GM18873 (cell line): ENCODE measurements around the gene BORCS5.
"Not testable (repeated sequence)": the region's sequence is repeated elsewhere in the genome, so short reads cannot be mapped to it uniquely, and the experiment has no call there.

Experiments
- ATAC-seq: cut with Tn5 transposase; IDR thresholded peaks from one replicate; pipeline ENCODE4 v1.9.1; 2021; ENCODE audit warnings: mild to moderate bottlenecking, moderate library complexity, moderate number of reproducible peaks; ENCODE audit not compliant: unreplicated experiment, low FRiP score

Gene BORCS5

DNA sequence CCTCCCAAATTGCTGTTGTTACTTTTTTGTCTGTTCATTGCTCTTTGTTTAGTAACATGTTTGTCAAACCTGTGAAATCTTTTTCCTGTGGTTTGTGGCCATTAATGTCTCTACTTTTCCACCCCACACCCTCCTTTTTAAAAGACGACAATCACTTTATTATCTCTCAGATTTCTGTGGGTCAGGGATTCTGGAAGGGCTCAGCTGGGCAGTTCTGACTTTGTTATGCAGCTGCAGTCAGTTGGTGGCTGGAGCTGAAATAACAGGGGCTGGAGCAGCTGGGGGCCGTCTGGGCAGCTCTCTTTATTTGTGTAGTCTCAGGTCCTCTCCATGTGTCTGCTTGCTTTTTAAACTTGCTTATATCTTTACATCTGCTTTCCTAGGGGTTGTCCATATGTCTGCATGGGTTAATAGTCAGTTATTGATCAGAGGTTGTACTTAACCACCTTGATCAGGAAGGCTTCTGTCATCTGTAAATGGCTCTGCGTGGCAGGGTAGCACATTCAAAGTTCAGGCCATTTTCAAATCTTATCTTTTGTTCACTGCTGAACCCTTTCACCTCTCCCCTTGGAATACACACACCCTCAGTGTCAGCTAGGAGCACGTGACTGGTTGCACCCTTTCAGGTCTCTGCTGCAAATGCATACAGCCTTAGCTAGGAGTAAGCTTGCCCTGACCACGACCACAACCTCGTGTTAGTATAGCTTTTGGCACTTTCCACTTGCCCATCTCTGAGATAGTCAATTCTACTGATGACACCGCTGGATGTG, 27.9 kb downstream of the BORCS5 start:
- ATAC-seq = no peak

DNA sequence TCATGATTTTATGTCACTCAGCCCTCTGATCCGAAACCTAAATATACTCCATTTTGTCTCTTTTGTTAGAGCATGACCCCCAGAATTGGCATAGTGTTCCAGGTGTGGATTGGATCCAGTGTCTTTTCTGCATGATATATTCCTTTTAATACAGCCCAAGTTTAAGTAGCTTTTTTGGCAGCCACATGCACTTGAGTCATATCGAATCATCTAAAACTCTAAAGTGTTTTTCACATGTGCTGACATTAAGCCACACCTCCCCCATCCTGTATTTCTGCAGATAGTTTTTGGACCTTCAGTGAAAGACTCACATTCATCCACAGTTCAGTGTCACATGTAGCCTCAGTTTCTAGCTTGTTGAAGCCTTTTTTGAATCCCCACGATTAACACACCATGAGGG, 30.6 kb downstream of the BORCS5 start:
- ATAC-seq = no peak

DNA sequence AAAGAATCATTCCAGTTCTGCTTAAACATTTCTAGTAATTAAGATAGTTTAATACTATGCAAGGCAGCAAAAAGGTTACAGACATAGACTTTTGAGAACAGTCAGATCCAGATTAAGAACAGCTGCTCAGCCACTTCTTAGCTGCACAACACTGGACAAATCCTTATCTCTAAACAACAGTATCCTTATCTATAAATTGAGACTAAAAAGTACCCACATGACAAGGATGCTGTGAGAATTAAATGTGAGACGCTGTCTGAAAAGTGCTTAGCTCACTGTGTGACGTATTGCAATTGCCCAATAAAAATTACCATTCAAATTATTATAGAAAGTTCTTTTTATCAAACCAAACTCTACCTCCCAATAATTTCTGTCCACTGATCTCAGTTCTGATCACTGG, 35.5 kb downstream of the BORCS5 start:
- no peak for ATAC-seq

DNA sequence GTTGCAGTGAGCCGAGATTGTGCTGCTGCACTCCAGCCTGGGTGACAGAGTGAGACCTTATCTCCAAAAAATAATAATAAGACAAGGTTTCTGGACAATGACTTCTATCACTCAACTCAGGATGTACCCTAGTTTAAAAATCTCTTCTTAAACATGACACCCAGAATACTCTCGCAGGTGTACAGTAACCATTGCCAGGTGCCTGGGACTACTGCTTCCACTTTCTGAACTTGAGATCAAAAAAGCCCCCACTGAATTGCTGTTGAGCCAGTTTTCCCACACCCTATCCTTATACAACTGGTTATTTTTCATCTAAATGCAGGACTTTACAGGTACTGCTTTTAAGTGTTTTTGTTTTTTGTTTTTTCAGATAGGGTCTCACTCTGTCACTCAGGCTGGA, 36.3 kb downstream of the BORCS5 start:
- ATAC-seq = no peak

DNA sequence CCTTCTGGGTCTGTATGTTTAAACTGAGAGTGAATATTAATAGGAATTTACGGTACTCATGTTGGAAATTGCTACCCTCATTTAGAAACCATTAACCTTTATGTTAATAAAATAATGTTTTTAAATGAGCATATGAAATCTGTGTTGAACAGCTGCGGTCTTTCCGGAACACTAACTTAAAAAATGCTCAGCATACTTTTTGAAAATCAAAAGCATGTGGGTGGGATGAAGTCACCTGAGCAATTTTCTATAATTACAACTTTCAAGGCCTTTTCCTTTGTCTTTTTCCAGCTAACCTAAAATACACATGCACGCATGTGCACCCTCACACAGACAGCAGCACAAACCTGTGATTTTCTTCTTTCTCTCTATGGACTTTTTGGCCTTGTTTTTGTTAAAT, 39.8 kb downstream of the BORCS5 start:
- ATAC-seq = no peak

DNA sequence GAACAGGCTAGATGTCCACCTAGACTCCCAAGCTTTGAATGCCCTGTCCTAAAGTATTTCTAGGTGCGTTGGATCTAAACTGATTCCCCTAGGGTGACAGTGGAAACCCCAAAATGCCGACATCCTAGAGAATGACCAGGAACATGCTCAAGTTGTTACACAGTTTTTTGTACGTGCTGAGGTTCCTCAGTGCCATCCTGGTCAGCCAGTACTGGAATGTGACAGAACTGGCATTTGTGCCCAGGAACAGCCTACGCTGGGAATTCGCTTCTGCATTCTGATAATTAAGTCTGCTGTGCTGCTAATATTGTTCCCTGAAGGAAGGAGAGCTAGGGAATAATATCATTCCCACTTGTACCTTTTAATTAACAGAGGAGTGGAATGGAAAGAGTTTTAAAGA, 40.3 kb downstream of the BORCS5 start:
- no peak for ATAC-seq

DNA sequence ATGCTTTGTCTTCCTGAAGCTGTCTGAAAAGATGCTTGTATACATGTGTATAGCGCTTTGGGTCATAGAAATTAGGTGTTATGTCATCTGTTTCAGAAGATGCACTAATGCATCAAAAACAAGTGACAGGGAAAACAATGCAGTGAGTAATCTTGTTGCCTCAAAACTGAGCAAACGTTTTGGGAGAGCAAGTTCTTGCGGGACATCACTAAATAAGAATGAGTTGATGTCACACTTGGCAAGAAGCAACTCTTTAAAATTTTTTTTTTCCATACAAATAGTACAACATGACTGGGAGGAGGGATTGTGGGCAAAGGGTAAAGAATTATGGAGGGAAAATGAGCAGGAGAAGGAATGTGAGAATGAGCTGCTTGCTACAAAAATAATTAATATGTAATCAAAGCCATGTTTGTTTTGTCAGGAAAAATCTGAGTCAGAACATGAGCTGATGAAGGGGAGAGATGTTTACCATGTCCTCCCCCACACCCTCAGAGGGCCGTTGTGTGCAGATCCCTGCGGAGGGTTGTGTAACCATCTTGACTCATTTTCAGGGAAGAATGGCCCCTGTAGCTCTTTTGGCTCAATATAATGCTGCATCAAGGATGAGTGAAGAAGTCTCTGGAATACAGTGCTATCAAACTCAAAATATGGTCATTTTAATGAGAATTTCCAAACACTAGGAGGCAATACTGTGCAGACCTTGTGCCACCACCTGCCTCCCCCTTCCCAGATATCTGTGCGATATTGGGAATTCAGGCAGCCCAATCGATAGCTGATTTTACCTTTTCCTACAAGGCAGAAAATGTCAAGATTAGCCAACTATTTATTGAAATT, 41.4 kb downstream of the BORCS5 start:
- ATAC-seq = no peak

DNA sequence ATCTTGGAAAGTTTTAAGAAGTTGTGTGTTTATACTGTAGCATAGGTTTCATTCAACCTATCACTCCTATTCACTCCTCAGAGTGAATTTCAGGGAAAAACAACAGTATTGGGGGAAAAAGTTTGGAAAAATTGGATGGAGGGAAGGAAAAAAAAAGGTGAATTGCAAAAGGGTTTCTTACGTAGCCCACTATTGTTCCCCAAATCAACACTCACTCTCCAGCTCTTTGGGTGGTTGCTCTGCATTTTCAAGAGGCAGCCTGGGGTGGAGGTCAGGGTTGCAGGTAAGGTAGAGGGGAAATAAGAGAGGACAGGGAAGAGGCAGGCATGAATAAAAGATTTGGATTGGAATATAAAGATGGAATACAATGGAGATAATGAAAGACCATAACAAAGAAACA, 42.3 kb downstream of the BORCS5 start:
- no peak for ATAC-seq

DNA sequence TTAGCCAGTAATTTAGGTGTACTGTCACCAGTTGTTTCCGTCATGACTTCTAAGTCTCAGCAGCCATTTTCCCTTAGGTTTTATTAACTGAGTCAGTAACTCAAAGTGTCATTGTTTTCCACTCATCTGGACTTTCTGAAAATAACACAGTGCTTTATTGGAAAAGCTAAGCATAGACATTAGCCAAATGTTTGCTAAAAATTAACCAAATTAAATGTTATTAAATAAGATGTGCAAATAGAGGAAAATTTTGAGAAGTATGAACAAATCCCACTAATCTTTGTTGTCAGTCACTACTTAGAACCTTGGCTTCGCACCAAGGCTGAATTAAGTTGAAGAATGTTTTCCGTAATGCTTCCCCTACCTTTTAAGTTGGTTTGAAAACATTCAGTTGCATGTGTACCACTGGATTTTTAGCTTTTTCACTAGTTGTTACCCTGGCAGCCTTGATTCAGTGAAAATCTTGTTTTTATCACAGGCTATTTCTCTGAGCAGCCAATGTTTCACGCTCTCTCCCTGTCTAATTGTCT, 43.0 kb downstream of the BORCS5 start:
- no peak for ATAC-seq

DNA sequence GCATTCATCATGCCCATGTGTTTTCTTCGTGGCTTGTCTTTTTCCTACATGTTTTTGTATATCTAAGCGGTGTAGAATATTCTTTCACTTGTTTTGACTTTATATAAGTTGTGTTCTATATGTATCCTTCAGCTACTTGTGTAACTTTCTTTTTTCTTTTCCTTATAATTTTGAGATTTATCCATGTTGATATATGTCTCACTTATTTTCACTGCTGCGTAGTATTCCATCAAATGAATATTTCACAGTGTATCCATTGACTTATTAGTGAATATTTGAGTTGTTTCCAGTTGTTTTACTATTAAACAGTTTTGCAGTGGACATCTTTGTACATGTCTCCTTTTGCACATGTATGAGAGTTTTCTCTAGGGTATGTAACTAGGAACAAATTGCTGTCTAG, 43.9 kb downstream of the BORCS5 start:
- ATAC-seq = no peak

DNA sequence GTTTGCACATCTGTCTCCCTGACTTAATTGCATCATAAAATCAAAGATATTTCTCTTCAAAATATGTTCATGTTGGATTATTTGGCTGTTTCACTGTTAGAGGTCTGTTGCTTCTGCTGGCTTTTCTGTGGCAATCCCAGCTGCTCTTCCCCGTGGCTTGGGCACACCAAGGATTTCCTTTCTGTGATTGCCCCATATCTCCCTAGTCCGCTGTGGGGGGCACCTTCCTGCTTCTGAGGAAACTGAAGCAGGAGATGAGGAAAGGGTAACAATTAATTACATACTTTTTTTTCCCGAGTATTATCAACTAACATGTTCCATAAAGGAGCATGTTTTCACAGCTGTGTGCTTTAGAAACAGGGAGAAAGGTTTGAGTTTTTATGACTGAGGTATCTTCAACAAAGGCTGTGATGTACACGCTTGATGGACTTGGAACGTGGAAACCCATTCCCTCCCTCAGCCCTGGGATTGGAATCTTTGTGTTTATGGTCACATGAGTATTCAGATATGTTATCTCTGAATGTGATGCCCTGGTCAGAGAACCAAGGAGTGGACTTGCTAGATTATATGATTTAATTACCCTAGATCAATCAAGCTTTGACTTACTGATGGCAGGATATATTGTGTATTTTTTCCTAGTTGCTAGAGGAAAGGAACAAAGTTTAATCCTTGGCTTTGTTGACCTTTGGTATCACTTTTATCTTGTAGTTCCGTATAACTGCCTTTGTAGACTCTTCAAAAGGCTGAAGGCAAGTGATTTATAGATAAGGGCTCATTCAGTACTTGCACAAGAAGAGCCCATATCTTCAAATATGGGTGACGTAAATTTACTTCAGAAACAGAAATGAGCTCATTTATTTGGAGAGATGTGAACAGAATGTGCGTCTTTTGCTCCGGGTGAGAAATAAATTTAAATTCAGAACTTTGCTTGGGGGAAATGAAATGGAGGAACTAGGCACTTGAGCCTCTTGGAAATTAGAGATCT, 46.7 kb downstream of the BORCS5 start:
- no peak for ATAC-seq

DNA sequence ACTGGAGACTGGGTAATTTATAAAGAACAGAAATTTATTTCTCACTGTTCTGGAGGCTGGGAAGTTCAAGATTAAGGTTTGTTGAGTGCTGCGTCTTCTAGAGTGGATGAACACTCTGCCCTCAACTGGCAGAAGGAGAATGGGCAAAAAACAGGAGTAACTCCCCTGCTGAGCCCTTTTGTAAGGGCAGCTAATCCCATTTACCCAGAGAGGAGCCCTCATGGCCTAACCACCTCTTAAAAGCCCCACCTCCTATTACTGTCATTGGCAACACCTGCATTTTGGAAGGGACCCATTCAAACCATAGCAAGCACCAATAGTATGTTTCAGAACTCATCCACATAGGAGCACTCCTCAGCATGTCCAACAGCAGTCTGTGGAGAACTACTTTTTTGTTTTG, 47.4 kb downstream of the BORCS5 start:
- no peak for ATAC-seq

DNA sequence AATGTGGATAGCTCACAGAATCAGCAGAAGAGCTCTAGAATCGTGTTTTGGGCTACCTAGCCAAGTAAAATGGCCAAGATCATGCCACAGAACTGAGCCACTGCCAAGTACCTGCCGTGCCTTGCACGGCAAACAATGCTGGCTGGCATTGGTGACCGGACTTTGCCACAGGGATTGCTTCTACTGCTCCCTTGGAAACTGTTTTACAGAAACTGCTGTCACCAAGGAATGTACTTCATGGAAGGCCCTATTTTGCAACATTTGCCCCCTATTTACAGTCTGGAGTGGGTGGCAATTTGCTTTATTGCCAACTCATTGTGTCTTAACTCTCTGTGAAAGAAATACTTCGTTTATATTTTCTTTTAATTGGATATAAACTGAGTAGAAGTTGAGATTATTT, 49.0 kb downstream of the BORCS5 start:
- no peak for ATAC-seq

DNA sequence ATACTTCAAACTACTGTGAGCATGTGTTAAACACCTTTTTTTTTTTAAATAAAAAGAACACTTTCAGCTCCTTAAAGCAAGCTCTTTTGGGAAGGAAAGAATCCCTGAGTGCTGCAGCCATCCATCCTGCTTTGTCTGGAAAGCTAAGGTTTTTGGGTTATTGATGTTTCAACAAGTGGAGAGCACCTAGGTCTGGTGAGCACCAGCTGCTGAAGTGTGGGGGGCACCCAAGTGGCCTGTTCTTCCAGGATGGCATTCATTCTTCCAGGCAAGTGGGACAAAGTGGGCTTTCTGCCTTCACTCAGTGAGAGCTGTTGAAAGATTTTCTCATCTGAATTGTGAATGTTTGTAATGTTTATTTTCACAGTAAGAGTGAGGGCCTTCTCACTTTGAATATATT, 49.9 kb downstream of the BORCS5 start:
- ATAC-seq = no peak

DNA sequence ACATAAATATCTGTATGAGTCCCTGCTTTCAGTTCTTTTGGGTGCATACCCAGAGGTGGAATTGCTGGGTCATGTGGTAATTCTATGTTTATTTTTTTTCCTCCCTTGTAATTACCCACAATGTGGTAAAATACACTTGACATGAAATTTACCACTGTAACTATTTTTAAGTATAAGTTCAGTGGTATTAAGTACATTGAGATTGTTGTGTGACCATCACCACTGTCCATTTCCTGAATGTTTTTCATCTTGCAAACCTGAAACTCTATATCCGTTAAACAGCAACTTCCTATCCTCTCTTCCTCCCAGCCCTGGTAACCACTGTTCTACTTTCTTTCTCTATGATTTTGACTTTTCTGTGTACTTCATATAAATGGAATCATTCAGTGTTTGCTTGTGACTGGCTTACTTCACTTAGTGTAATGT, 51.4 kb downstream of the BORCS5 start:
- ATAC-seq = no peak

DNA sequence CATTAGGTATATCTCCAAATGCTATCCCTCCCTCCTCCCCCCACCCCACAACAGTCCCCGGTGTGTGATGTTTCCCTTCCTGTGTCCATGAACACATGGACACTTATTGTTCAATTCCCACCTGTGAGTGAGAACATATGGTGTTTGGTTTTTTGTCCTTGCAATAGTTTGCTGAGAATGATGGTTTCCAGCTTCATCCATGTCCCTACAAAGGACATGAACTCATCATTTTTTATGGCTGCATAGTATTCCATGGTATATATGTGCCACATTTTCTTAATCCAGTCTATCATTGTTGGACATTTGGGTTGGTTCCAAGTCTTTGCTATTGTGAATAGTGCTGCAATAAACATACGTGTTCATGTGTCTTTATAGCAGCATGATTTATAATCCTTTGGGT, 52.5 kb downstream of the BORCS5 start:
- ATAC-seq = not testable (repeated sequence)

DNA sequence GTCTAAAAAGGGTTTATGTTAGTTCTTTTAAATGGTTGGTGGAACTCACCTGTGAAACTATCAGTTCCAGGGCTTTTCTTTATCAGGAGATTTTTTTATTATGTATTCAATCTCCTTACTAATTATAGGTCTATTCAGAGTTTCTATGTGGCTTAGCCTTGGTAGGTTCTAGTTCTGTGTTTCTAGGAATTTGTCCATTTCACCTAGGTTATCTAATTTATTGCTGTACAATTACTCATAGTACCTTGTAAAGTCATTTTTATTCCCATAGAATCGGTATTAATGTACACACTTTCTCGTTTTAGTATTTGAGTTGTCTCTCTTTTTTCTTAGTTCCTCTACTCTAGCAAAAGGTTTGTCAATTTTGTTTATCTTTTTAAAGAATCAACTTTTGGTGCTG, 59.0 kb downstream of the BORCS5 start:
- no peak for ATAC-seq

DNA sequence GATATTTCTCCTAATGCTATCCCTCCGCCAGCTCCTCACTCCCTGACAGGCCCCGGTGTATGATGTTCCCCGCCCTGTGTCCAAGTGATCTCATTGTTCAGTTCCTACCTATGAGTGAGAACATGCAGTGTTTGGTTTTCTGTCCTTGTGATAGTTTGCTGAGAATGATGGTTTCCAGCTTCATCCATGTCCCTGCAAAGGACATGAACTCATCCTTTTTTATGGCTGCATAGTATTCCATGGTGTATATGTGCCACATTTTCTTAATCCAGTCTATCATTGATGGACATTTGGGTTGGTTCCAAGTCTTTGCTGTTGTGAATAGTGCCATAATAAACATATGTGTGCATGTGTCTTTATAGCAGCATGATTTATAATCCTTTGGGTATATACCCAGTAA, 62.3 kb downstream of the BORCS5 start:
- not testable (repeated sequence) for ATAC-seq

DNA sequence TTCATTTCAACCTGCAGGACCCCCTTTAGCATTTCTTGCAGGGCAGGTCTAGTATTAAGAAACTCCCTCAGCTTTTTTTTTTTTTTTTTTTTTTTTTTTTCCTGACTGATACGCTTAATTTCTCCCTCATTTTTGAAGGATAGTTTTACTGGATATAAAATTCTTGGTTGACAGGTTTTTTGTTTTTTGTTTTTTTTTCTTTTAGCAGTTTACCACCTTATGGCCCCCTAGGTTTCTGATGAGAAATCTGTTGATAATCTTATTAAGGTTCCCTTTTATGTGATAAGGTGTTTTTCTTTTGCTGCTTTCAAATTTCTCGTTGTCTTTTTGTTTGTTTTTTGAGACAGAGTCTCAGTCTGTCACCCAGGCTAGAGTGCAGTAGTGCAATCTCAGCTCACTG, 66.5 kb downstream of the BORCS5 start:
- ATAC-seq = no peak

DNA sequence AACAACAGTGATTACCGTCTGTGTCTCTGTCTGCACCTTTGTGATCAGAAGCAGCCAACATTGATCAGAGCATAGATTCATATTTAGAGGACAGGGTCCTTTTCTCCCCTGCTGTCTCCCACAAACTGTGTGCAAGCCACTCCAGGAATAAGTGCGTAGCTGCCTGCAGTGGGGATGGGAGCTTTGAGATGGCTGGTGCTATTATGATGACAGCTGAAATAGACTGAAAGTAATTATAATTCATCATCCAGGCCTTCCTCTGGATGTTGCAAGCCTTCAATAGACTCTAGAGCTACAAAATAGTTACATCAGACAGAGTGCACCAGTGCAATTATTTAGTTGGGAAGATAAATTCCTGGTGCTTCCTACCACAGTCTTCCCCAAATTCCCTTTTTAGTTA, 68.1 kb downstream of the BORCS5 start:
- ATAC-seq = no peak

DNA sequence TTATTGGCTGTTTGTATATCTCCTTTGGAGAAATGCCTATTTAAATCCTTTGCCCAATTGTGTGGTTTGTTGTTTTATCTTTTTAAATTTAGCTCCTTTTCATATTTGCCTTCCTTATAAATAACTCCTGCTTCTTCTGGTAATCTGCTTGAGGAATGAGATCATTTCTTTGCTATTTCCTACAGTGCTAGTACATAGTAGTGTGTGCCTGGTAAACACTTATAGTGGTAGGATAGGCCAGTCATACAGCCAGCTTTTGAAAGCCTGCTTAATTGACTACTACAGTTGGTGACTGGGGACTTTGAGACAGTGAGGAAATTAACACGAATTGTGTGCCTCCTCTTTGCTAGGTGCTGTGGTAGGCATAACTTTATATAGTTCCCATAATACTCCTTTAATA, 68.7 kb downstream of the BORCS5 start:
- ATAC-seq = no peak
